OCI-M1 (cell line): ENCODE results near the gene IP6K1.
A peak's percentile ranks its signal among the peaks of the same experiment; 100 is the strongest.
"Not testable (repeated sequence)": the region's sequence is repeated elsewhere in the genome, so short reads cannot be mapped to it uniquely, and the experiment has no call there.

ENCODE experiments used
- DNase-seq: peaks from one replicate; lab custom pipeline; 2025; lab: John Stamatoyannopoulos, UW

Gene IP6K1

GRCh38 chr3:49793486-49794085 is 7.2 kb upstream of the IP6K1 start:
- DNase-seq = no peak

GRCh38 chr3:49792371-49793150 is 6.2 kb upstream of the IP6K1 start:
- DNase-seq = no peak

GRCh38 chr3:49791571-49791970 is 5.2 kb upstream of the IP6K1 start:
- DNase-seq = no peak

- DNase-seq = no peak
Observed at GRCh38 chr3:49790626-49791411, 4.5 kb upstream of the IP6K1 start.

- DNase-seq = no peak
Observed at GRCh38 chr3:49788056-49788455, 1.7 kb upstream of the IP6K1 start.

GRCh38 chr3:49787536-49787935 is 1.2 kb upstream of the IP6K1 start:
- DNase-seq = no peak

- DNase-seq = no peak
Observed at GRCh38 chr3:49787182-49787464, 781 bp upstream of the IP6K1 start.

- DNase-seq = peak; percentile 60
Observed at GRCh38 chr3:49785565-49786356, 581 bp downstream of the IP6K1 start.

- not testable (repeated sequence) for DNase-seq
Observed at GRCh38 chr3:49782277-49782676, 4.1 kb downstream of the IP6K1 start.

- DNase-seq = no peak
Observed at GRCh38 chr3:49781415-49782199, 4.7 kb downstream of the IP6K1 start.

- DNase-seq = not testable (repeated sequence)
Observed at GRCh38 chr3:49780975-49781365, 5.4 kb downstream of the IP6K1 start.

- DNase-seq = no peak
Observed at GRCh38 chr3:49780080-49780974, 6.0 kb downstream of the IP6K1 start.

- DNase-seq = no peak
Observed at GRCh38 chr3:49779358-49780079, 6.8 kb downstream of the IP6K1 start.

GRCh38 chr3:49776101-49776500 is 10.2 kb downstream of the IP6K1 start:
- DNase-seq = not testable (repeated sequence)

- no peak for DNase-seq
Observed at GRCh38 chr3:49775538-49775937, 10.8 kb downstream of the IP6K1 start.

- no peak for DNase-seq
Observed at GRCh38 chr3:49772703-49773102, 13.6 kb downstream of the IP6K1 start.

- DNase-seq = no peak
Observed at GRCh38 chr3:49771340-49771938, 14.9 kb downstream of the IP6K1 start.

GRCh38 chr3:49769926-49770325 is 16.4 kb downstream of the IP6K1 start:
- DNase-seq = no peak

GRCh38 chr3:49769286-49769915 is 16.9 kb downstream of the IP6K1 start:
- DNase-seq = no peak
